Adipose tissue (tissue), 3 donors: ENCODE results near the gene FBXL15. TPM values are rescaled to one million over a fixed set of nuclear protein-coding genes. Genes with fewer than 3 reads are reported as not detected.

Experiments used
- H3K27ac ChIP-seq: one replicate; pipeline ENCODE4 v1.5.1; 2013; ENCODE audit warnings: low read depth, low read length
- WGBS, 3 donors: extraction: QIAGEN DNeasy Blood & Tissue Kit; methylation state at CpG; one replicate each; pipeline ENCODE4 v1.1.7; 2013; 5-methylcytosine and 5-hydroxymethylcytosine counted together
- polyA plus RNA-seq, 3 donors: library from polyadenylated mRNA; stranded (reverse); fragments of 200-250 nt; gene quantifications; one replicate each; pipeline ENCODE4 v1.2.3, GENCODE V29; 2013
- donor health status: healthy with polysubstance abuse.
- donor health status: Bipolar disorder and iron deficiency.
- donor health status: healthy.

The FBXL15 gene, protein sequence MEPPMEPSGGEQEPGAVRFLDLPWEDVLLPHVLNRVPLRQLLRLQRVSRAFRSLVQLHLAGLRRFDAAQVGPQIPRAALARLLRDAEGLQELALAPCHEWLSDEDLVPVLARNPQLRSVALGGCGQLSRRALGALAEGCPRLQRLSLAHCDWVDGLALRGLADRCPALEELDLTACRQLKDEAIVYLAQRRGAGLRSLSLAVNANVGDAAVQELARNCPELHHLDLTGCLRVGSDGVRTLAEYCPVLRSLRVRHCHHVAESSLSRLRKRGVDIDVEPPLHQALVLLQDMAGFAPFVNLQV
- polyA plus RNA-seq = 10 to 100 TPM in 2 of 3 donors, 1 to 10 TPM in 1; 8.9 to 19.5 (median 18.3) TPM

DNA sequence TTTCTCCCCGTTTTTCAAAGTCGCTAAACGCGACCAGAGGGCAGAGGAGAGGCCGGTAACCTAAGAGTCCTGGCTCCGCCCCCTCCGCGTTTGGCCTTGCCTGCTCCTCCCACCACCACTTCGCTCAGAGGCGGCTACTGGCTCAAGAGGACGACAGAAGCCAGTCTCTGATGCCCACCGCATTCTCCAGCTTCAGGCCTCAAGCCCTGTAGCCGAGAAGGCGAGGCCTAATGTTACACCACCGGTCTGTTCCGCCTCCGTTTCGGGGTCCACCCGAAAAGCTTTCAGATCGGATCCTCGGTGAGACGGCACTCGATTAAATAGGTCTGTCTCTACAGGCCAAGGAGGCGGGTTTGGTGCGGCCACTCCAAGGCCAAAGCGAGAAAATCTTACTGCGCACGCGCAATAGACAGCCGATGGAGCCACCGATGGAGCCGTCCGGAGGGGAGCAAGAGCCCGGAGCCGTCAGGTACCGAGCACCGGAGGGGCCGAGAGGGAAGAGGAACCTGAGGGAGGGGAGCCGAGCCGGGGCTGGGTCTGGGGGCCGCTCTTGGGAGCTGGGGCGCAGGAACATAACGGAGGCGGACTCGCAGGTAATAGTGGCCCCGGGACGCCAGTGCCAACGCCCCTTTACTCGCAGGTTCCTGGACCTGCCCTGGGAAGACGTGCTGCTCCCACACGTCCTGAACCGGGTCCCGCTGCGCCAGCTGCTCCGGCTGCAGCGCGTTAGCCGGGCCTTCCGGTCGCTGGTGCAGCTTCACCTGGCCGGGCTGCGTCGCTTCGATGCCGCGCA lies at the start of gene FBXL15:
Gene FBXL15 (plus strand): TSS at position 123 of the 793 bp plus-strand sequence. CDS start 294 bp downstream, at position 417.
- H3K27ac ChIP-seq = no peak within 1 kb of the TSS
- WGBS, 3 donors = 0% methylated on average over 65 to 66 of the region's 66 CpGs

DNA sequence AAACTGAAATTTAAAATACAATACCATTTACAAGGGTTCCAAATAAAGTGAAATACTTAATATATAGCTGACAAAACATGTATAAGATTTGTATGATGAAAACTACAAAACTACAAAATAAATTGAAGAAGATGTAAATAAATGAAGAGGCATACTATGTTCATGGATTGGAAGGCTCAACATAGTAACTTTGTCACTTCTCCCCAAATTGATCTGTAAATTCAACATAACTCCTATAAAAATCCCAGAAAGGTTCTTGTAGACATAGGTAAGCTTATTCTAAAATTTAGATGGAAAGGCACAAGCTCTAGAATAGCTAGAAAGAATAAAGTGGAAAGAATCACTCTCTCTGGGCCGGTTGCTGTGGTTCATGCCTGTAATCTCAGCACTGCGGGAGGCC lies 49.3 kb upstream of the FBXL15 start:
- 98 to 100% (median 99%) methylated on average over 2 of the region's 2 CpGs for WGBS, 3 donors
- no peak overlapping the region for H3K27ac ChIP-seq

DNA sequence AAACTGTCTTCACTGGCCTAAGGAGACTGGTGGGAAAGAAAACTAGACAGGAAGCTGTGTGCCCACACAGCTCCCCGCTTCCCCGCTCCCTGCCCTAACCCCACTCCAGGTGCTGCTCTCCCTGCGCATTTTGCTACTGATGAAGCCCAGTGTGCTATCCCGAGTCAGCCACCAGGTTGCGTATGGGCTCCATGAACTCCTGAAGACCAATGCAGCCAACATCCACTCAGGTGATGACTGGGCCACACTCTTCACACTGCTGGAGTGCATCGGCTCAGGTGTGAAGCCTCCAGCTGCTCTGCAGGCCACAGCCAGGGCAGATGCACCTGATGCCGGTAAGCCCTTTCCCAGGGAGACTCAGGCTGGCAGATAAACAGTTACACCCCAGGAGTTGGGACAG lies 45.4 kb upstream of the FBXL15 start:
- WGBS, 3 donors = 74 to 93% (median 92%) methylated on average over 7 of the region's 7 CpGs

DNA sequence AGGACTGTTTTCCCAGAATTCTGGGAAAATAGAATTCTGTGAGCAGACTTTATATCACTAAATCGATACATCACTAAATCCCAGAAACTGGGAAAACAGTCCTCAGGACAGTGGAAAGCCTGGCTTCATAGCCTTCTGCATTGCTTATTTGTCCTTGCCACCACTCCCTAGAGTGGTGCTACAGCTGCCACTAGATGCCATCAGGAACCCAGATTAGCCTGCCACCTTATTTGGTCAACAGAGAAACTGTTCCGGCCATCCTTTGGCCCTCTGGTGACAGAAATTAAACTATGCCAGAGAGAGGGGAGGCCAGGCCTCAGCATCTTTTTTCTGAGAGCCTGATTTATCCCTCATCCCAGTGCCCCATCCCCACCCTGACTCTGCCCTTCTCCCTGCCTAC lies 44.8 kb upstream of the FBXL15 start:
- 85 to 91% (median 90%) methylated on average over 2 of the region's 2 CpGs for WGBS, 3 donors
- H3K27ac ChIP-seq = no peak overlapping the region

More for the DNA sequence above, 45.4 kb upstream of the FBXL15 start:
- H3K27ac ChIP-seq = no peak overlapping the region

DNA sequence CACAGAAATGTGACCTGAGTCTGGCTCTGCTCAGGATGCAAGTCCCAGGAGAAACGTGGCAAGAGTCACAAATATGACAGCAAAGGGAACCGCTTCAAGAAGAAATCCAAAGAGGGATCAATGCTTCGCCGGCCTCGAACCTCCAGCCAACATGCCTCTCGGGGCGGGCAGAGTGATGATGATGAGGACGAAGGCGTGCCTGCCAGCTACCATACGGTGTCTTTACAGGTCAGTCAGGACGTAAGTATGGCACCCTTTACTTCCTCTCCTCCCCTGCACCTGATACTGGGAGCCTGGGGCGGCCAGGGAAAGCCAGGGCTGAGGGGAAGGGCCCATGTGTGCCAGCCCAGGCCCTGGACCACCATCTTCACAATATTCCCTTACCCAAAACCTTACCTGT lies 43.7 kb upstream of the FBXL15 start:
- no peak overlapping the region for H3K27ac ChIP-seq
- WGBS, 3 donors = 91 to 95% (median 94%) methylated on average over 12 of the region's 12 CpGs

GRCh38 chr10:102379383-102379782 lies 41.3 kb upstream of the FBXL15 start:
- no peak overlapping the region for H3K27ac ChIP-seq
- WGBS, 3 donors = 94 to 97% (median 96%) methylated on average over 6 of the region's 6 CpGs

- WGBS, 3 donors = 84 to 88% (median 88%) methylated on average over 9 of the region's 9 CpGs
- no peak overlapping the region for H3K27ac ChIP-seq
Observed at GRCh38 chr10:102381983-102382382, 38.7 kb upstream of the FBXL15 start.

DNA sequence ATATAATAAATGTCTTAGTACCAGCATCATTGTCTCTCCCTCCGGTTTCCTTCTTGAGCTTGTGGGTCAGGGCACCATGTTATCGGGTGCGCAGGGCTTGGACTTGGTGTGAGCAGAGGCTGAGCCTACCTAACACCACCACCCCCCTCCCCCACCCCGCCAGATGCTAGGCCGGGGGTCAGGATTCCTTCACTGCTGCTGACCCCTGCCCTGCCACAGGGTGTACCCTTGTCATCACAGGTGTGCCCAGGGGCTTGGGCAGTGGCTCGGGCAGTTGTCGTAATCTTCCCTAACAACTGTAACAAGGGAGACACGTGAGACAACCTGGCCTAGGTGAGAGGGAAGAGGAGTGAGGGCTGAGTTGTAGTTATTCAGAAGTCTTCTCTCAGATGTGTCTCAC lies 37.8 kb upstream of the FBXL15 start:
- H3K27ac ChIP-seq = no peak overlapping the region
- WGBS, 3 donors = 92 to 97% (median 95%) methylated on average over 8 of the region's 8 CpGs

DNA sequence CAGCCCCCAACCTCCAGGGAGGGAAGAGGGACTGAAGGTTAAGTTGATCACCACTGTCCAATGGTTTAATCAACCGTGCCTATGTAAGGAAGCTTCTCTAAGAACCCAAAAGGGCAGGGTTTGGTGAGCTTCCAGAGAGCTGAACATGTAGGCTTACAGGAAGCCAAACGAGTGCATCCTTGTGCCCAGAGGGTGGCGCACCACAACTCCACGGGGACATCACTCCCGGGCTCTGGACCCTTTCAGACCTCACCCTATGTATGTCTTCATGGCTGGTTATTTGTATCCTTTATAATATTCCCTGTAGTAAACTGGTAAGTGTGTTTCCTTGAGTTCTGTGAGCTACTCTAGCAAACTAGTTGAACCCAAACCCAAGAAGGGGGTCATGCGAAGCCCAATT lies 36.6 kb upstream of the FBXL15 start:
- H3K27ac ChIP-seq = no peak overlapping the region
- WGBS, 3 donors = 42 to 56% (median 47%) methylated on average over 6 of the region's 6 CpGs

- WGBS, 3 donors = 61 to 70% (median 62%) methylated on average over 4 of the region's 4 CpGs
- no peak overlapping the region for H3K27ac ChIP-seq
Observed at GRCh38 chr10:102384606-102385429, 35.8 kb upstream of the FBXL15 start.

DNA sequence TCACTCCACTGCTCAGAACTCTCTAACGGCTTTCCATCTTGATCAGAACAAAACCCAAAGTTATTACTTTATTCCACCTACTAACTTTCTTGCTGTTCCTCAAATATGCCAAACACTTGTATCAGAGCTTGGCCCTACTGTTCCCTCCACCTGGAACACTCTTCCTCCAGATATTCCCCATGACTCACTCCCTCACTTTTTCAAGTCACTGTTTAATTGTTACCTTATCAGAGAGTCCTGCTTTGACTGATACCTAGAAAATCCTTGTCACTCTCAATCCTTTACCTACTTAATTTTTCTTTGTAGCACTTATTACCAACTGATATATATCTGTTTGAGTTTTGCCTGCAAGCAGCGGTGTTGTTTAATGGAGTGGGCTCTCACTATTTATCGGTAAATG lies 30.7 kb upstream of the FBXL15 start:
- WGBS, 3 donors = 83 to 95% (median 89%) methylated on average over 3 of the region's 3 CpGs
- no peak overlapping the region for H3K27ac ChIP-seq

DNA sequence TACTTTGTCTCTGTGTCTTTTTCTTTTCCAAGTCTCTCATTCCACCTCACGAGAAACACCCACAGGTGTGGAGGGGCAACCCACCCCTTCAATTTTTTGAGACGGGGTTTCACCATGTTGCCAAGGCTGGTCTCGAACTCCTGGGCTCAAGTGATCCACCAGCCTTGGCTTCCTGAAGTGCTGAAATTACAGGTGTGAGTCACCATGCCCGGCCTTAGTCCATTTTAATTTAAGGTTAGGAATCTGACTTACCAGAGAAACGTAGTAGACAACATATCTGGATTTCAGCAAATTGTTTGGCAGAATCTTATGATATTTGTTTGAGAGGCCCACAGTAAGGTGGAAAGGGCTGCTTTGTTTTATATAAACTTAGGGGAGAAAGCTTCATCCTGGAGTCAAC lies 28.3 kb upstream of the FBXL15 start:
- WGBS, 3 donors = 78 to 91% (median 89%) methylated on average over 5 of the region's 5 CpGs
- H3K27ac ChIP-seq = no peak overlapping the region

DNA sequence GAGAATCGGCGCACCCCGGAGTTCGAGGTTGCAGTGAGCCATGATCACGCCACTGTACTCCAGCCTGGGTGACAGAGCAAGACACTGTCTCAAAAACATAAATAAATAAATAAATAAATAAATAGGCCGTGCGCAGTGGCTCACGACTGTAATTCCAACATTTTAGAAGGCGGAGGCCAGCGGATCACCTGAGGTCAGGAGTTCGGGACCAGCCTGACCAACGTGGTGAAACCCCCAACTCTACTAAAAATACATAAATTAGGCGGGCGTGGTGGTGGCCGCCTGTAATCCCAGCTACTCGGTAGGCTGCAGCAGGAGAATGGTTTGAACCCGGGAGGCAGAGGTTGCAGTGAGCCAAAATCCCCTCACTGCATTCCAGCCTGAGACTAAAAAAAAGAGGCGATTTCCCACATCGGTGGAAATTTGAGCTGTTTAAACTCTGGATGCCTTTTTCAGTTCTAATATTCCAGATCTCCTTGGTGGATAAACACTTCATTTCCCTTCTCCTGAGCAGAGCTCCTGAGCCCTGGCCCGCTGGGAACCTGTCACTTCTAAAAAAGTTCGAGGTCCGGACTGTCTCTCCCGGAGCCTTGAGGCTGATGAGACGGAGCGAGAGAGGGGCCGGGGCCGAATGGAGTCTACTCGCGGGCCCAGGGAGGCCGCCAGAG lies 27.1 kb upstream of the FBXL15 start:
- H3K27ac ChIP-seq = no peak overlapping the region
- 28 to 34% (median 31%) methylated on average over 30 of the region's 30 CpGs for WGBS, 3 donors

DNA sequence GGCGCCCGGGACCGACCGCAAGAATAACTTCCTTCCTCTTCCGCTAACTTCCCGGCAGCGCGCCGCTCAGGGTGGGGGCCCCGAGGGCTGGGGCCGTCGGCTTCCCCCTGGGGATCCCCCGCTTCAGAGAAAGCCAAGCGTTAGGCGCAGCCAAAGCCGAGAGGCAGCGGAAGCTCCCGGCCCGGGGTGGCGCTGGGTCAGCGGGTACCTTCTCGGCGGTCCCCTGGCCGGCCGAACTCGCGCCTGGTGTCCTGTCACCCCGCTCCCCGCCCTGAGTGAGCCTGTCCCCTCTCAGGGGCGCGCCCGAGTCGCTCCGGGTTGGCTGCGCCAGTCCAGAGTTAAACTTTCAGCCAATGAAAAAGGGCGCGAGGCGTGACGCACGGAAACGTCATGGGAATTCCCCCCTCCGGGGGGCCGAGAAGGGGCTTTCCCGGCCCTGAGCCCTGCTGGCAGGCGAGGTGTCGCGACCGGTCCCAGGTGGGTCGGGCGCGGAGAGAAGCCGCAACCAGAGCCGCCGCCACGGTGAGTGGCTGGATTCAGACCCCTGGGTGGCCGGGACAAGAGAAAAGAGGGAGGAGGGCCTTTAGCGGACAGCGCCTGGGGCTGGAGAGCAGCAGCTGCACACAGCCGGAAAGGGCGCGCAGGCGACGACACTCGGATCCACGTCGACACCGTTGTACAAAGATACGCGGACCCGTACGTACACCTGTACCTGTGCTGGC lies 26.4 kb upstream of the FBXL15 start:
- 0% methylated on average over 64 to 71 of the region's 71 CpGs for WGBS, 3 donors
- peak overlapping the region; percentile 96 for H3K27ac ChIP-seq

GRCh38 chr10:102394801-102395399 lies 25.7 kb upstream of the FBXL15 start:
- peak overlapping the region; percentile 96 for H3K27ac ChIP-seq
- 1% methylated on average over 29 to 35 of the region's 35 CpGs for WGBS, 3 donors

GRCh38 chr10:102395400-102396316 lies 25.0 kb upstream of the FBXL15 start, which contains the start of gene NFKB2:
TSS of gene NFKB2 (plus strand) at chr10:102395705. CDS start at chr10:102395960, 255 bp downstream.
- WGBS, 3 donors = 0 to 1% (median 1%) methylated on average over 39 to 42 of the region's 42 CpGs
- peak within 1 kb of the TSS; percentile 96 for H3K27ac ChIP-seq
